Stimulated activated CD4-positive, alpha-beta T cell treated with anti-CD3 and anti-CD28 coated beads, Interleukin-4, amount 100 ng/mL, for 48 hours (primary cell): ENCODE results near the gene NR6A1.
"Not testable (repeated sequence)": the region's sequence is repeated elsewhere in the genome, so short reads cannot be mapped to it uniquely, and the experiment has no call there.

Source experiments
- DNase-seq, 2 donors: peaks; one replicate each; pipeline ENCODE4 v3.0.0-alpha.2; 2020; ENCODE audit warnings: low read depth in 2 of 2

The NR6A1 gene

GRCh38 chr9:124760719-124761118 is 10.4 kb downstream of the NR6A1 start:
- DNase-seq, result no peak

DNA sequence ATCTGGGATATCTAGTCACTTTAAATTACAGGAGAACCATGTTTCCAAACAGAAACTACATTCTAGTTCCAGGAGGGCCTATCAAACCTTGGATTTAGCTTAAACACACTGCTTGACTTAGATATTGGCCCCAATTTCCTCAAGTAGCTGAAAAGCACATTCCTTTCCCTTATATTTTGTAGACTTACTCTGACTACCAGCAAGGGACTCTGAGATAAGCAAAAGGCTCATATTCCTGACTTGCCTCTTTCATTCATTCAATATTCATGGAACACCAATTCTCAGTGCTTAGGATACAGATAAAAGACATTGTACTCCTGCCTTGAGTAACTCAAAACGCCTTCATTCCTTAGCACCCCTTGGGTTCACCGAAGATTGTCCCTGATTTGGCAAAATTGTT is 11.8 kb downstream of the NR6A1 start:
- no peak for DNase-seq

GRCh38 chr9:124758691-124759090 is 12.4 kb downstream of the NR6A1 start:
- DNase-seq, result no peak

DNA sequence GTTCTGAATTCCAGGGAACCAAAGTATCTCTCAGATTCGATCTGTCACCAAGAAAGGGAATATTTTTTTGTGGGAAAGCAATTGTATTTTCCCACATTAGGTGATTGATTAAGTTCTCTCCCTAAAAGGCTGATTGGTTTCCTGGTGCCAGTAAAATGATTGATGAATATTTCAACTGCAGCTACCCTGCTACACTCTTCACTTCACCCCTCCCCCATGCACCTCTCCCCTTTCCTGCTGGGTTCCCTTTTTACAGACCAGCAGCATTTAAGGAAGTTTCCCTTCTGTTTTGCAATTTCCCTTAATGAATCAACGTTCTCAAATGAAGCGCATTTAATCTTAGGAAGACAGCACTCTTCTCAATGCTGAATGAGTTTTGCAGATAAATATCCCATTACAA is 13.1 kb downstream of the NR6A1 start:
- DNase-seq, result no peak

DNA sequence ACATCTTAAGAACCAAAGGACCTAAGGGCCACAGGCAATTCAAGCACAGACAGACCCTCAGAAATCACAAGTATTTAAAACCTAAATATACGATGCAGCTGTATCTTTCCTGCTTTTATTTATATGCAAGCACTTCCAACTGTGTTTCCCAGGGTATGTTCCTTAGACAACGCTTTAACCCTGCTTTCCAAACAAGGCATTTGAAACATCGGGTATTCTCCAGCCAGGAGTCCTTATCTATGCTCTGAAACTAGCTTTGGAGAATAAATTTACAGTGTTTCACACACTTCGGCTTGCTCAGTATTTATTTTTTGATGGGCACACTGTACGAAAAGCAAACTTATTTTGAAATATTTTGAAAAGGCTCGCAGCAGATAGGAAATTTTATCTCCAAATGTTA is 13.5 kb downstream of the NR6A1 start:
- no peak for DNase-seq

DNA sequence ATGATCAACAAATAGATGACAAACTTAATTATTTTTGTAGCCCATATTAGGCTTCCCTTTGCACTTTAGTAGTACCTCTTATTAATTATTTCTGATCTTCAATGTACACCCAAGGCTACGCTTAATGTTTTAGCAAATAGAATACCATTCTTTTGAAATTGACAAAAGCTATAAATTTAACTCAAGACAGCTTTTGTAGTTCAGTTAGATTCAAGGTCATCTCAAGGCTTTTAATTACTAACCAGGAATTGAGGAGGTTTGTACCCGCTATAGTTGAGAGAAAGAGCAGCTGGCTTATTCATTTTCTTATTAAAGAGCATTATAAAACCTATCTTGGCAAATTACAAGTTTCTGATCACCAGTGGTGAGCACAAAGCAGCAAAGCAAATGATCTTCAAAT is 15.1 kb downstream of the NR6A1 start:
- DNase-seq, result no peak

GRCh38 chr9:124755061-124755460 is 16.1 kb downstream of the NR6A1 start:
- no peak for DNase-seq

GRCh38 chr9:124754289-124754688 is 16.8 kb downstream of the NR6A1 start:
- no peak for DNase-seq

- DNase-seq, result no peak
Observed at GRCh38 chr9:124752967-124753366, 18.1 kb downstream of the NR6A1 start.

GRCh38 chr9:124749781-124750180 is 21.3 kb downstream of the NR6A1 start:
- DNase-seq, result no peak

GRCh38 chr9:124749284-124749683 is 21.8 kb downstream of the NR6A1 start:
- DNase-seq, result no peak

DNA sequence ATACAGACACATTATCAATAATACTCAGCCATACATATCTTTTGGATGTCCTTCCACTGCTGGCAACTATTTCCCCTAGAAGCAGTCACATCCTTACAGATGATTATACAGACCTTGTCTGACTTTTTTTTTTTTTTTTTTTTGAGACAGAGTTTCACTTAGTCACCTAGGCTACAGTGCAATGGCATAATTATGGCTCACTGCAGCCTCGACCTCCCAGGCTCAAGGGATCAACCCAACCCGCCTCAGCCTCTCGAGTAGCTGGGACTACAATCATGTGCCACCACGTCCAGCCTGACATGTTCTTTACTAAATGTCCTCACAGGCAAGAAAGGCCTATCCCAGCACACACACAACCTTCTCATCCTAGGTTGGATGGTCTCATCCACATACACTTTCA is 24.0 kb downstream of the NR6A1 start:
- no peak for DNase-seq

DNA sequence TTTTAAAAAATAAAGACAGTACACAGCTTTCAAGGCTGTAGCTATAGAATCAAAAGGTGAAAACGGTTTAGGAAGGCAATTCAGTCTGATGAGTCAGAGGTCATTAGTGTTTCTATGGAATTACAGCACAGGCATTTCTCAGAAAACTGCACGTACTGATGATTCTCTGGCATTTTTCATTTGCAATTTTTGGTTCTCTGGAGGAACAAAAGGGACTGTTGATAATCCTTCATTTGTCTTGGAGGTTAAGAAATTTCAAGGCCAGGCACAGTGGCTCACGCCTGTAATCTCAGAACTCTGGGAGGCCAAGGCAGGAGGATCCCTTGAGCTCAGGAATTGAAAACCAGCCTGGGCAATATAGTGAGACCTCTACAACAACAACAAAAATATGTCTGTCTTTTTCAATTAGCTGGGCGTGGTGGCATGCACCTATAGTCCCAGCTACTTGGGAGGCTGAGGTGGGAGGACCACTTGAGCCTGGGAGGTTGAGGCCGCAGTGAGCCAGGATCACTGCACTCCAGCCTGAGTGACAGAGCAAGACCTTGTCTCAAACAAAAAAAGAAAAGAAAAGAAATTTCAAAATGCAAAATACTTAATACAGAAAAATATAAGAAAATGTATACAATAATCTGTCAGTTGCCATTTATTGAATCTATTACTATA is 27.3 kb downstream of the NR6A1 start:
- DNase-seq, result no peak

DNA sequence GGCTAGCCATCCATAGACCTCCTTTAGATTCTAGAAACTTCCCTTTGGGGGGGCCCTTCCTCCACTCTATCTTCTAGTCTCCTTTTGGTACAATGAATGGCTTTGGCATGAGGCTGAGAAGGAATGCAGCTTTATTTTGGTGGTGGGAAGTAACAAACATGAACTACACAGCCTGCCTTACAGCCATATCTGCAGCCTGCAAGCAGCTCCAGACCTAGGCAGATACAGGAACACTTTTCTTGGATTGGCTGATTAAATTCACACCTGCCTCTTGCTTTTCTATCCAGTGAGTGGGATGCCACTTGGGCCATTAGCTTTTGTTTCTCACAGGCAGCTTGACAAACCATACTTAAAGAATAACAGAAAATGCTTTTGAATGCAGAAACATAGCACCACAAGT is 28.2 kb downstream of the NR6A1 start:
- no peak for DNase-seq

GRCh38 chr9:124741662-124742061 is 29.4 kb downstream of the NR6A1 start:
- DNase-seq, result no peak

DNA sequence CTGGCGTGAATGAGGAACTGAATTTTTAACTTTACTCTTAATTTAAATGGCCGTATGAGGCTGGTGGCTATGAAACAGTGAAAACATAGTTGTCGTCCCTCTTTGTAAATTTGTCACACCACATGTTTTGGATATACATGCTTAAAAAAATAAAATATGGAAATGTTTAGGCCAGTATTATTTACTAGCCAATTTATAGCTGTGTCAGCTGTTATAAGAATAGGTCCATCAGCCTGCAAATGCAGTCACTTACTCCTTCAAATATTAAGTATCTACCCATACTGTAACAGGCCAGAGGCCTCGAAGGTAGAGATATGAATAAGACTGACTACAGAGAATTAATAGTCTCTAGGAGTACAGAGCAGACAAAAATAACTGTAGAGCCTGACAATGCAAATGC is 30.0 kb downstream of the NR6A1 start:
- DNase-seq, result no peak

- DNase-seq, result no peak
Observed at GRCh38 chr9:124739360-124739759, 31.8 kb downstream of the NR6A1 start.

DNA sequence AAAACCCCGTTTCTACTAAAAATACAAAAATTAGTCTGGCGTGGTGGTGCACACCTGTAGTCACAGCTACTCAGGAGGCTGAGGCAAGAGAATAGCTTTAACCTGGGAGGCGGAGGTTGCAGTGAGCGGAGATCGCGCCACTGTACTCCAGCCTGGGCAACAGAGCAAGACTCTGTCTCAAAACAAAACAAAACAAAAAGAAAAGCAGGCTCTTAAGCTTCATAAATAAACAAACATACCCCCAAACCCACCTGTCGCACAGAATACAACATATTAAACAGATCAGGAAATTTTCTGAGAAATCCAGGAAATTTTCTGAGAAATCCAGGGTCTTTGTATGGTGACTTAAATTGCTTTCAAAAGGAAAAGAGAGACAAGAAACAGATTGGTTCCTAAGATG is 33.0 kb downstream of the NR6A1 start:
- DNase-seq, result not testable (repeated sequence)

GRCh38 chr9:124735121-124735520 is 36.0 kb downstream of the NR6A1 start:
- no peak for DNase-seq

- DNase-seq, result not testable (repeated sequence)
Observed at GRCh38 chr9:124734741-124735083, 36.4 kb downstream of the NR6A1 start.

DNA sequence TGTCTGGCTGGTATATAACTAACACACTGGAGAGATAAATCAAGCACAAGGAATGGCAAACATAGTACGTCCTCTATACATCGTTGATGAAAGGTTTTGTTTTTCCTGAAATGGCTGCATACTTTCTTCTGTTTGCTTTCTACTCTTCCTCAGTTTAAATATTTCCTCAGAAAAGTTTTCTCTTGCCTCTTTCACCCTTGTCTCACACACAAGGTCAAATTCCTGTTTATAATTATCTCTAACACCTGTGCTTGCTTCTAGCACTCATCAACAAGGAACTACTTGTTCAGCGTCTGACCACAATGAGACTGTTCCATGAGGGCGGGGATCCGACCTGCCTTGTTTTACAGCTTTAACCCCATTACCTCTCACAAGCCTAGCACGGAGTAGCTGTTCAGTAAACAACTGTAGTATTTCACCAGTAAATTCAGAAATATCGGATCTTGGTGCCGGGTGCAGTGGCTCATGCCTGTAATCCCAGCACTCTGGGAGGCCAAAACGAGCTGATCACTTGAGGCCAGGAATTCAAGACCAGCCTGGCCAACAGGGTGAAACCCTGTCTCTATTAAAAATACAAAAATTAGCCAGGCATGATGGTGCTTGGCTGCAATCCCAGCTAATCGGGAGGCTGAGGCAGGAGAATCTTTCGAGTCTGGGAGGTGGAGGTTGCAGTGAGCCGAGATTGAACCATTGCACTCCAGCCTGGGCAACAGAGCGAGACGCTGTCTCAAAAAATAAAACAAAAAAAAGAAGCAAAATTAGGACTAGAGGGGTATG is 37.0 kb downstream of the NR6A1 start:
- no peak for DNase-seq

DNA sequence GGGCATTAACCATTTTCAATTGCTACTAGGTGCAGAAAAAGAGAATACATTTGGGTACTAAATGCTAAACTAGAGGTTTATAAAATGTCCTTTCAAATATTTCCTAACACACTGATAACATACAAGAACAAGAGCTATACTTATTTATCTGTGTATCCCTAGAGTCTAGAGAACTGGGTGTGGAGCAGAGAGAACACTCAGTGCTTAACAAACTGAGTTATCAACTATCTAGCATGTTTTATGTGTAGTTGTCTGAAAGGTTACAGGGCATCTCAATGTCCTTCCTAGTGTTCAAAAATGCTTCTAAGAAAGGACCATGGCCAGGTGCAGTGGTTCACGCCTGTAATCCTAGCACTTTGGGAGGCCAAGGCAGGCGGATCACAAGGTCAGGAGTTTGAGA is 40.3 kb downstream of the NR6A1 start:
- DNase-seq, result no peak

DNA sequence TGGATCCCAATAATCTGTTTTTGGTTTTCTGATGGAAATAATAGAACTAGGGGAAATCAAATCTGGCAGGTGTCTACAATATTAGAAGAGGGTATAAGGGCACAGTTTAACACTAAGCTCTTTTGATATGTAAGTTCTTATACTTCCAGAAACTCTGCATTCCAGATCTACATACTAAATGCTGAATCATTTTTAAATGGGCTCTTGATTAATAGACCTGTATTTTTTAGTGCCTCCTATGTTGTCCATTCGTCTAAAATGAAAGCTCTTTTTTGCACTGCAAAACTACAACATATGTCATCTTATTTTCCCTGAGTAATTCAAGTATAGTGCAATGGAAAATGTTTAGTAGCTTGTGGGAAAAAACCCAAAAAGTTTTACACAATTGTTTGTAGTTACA is 44.2 kb downstream of the NR6A1 start:
- no peak for DNase-seq

DNA sequence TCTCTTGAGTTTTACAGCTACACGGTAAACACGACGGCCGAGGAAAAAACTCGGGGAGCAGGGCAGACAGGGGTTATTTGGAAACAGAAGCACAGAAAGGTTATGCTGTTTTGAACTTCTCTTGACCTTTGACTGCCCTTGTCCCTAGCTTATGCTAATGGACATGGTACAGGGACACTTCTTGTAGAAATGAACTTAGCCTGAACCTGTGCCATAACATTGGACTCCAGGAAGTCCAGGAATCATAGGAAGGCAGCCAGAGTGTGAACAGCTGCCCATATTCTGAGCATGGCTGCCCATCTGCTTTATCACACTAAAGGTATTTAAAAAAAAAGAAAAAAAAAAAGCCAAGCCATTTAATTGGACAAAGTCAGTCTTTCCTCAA is 46.1 kb downstream of the NR6A1 start:
- DNase-seq, result no peak
